HepG2 (cell line): ENCODE measurements around the gene ZNF513. TPM values are rescaled to one million over a fixed set of nuclear protein-coding genes. Genes with fewer than 3 reads are reported as not detected.

ENCODE experiments used
- ARID3A ChIP-seq: IDR thresholded peaks from 2 replicates; pipeline ENCODE4 v1.6.1; 2012; ENCODE audit warnings: low read depth, low read length, improper control_type of control experiment
- ATM ChIP-seq: fragments of 450-650 bp; IDR thresholded peaks from 2 replicates; pipeline ENCODE4 v1.7.1; 2017; ENCODE audit warnings: mild to moderate bottlenecking, borderline replicate concordance
- GATA4 ChIP-seq: sonication (generic); IDR thresholded peaks from 2 replicates; pipeline ENCODE4 v1.6.1; 2016; ENCODE audit warnings: antibody characterized with exemption, low read depth, borderline replicate concordance
- MYNN ChIP-seq: sonication (generic); formaldehyde crosslinking; IDR thresholded peaks from 2 replicates; pipeline ENCODE4 v1.4.0; 2020; ENCODE audit warnings: mild to moderate bottlenecking, low read depth, missing genetic modification reagents
- PBX2 ChIP-seq: IDR thresholded peaks from 2 replicates; pipeline ENCODE4 v1.6.1; 2016; ENCODE audit warnings: control low read depth
- RFXANK ChIP-seq: IDR thresholded peaks from 2 replicates; pipeline ENCODE4 v1.6.1; 2016
- SRY ChIP-seq: sonication (generic); formaldehyde crosslinking; IDR thresholded peaks from 2 replicates; pipeline ENCODE4 v1.8.0; 2022; ENCODE audit warnings: mild to moderate bottlenecking, missing genetic modification reagents
- ZFP90 ChIP-seq: sonication (generic); formaldehyde crosslinking; IDR thresholded peaks from 2 replicates; pipeline ENCODE4 v1.8.0; 2022; ENCODE audit warnings: missing genetic modification reagents, mild to moderate bottlenecking, inconsistent platforms, borderline replicate concordance
- ZNF10 ChIP-seq: sonication (generic); formaldehyde crosslinking; IDR thresholded peaks from 2 replicates; pipeline ENCODE4 v1.4.0; 2020; ENCODE audit warnings: mild to moderate bottlenecking, low read depth, missing genetic modification reagents, borderline replicate concordance
- ZNF33B ChIP-seq: sonication (generic); formaldehyde crosslinking; IDR thresholded peaks from 2 replicates; pipeline ENCODE4 v1.5.1; 2020; ENCODE audit warnings: mild to moderate bottlenecking, missing genetic modification reagents
- ZNF501 ChIP-seq: sonication (generic); formaldehyde crosslinking; IDR thresholded peaks from 2 replicates; pipeline ENCODE4 v1.5.1; 2020; ENCODE audit warnings: mild to moderate bottlenecking, moderate library complexity, missing genetic modification reagents
- ZNF577 ChIP-seq: sonication (generic); formaldehyde crosslinking; IDR thresholded peaks from 2 replicates; pipeline ENCODE4 v1.4.0; 2020; ENCODE audit warnings: mild to moderate bottlenecking, low read depth, missing genetic modification reagents, borderline replicate concordance
- ZNF605 ChIP-seq: sonication (generic); formaldehyde crosslinking; IDR thresholded peaks from 2 replicates; pipeline ENCODE4 v1.8.0; 2022; ENCODE audit warnings: mild to moderate bottlenecking, missing genetic modification reagents
- ZNF75D ChIP-seq: sonication (generic); formaldehyde crosslinking; IDR thresholded peaks from 2 replicates; pipeline ENCODE4 v1.8.1; 2023; ENCODE audit warnings: missing genetic modification reagents, mild to moderate bottlenecking, borderline replicate concordance
- ZNF800 ChIP-seq: sonication (generic); formaldehyde crosslinking; IDR thresholded peaks from 2 replicates; pipeline ENCODE4 v1.4.0; 2020; ENCODE audit warnings: missing genetic modification reagents
- ZNF841 ChIP-seq: sonication (generic); formaldehyde crosslinking; IDR thresholded peaks from 2 replicates; pipeline ENCODE4 v1.8.1; 2023; ENCODE audit warnings: missing genetic modification reagents, borderline replicate concordance
- polyA plus RNA-seq, 8 experiments: library from polyadenylated mRNA; depleted of rRNA in 3 of 8; stranded (reverse) in 7 of 8; unstranded in 1 of 8; fragments of >200 nt; fragmentation: Illumina TruSeq in 4 of 8; extraction: Trizol in 4 of 8; gene quantifications; 2 replicates each; pipeline versions ENCODE4 v1.2.1 to v1.2.3, GENCODE V29; 2011 to 2016; ENCODE audit warnings: low read depth in 4 of 8, missing spikeins in 1 of 8, mixed read lengths in 1 of 8; ENCODE audit not compliant: insufficient read depth in 1 of 8
- total RNA-seq, 5 experiments: library from RNA; depleted of rRNA; stranded (reverse); fragments of >200 nt; fragmentation: Illumina TruSeq; extraction: Trizol; gene quantifications; 2 replicates each; pipeline ENCODE4 v1.2.3, GENCODE V29; 2016; ENCODE audit warnings: low read depth in 1 of 5
- TF ChIP-seq, protein P1 (sequence below): IDR thresholded peaks from 2 replicates; pipeline ENCODE4 v1.4.0; 2020; ENCODE audit warnings: mild to moderate bottlenecking, missing genetic modification reagents
- TF ChIP-seq, protein P2 (sequence below): sonication (generic); formaldehyde crosslinking; IDR thresholded peaks from 2 replicates; pipeline ENCODE4 v1.8.1; 2023; ENCODE audit warnings: mild to moderate bottlenecking, inconsistent platforms, moderate library complexity, missing genetic modification reagents, borderline replicate concordance

ZNF513 gene
- total and polyA plus RNA-seq, 2 of the 13 experiments (the other 11 are each of a cell fraction or from before 2014, with no cell fraction given) = 4.9 to 6.3 TPM

DNA sequence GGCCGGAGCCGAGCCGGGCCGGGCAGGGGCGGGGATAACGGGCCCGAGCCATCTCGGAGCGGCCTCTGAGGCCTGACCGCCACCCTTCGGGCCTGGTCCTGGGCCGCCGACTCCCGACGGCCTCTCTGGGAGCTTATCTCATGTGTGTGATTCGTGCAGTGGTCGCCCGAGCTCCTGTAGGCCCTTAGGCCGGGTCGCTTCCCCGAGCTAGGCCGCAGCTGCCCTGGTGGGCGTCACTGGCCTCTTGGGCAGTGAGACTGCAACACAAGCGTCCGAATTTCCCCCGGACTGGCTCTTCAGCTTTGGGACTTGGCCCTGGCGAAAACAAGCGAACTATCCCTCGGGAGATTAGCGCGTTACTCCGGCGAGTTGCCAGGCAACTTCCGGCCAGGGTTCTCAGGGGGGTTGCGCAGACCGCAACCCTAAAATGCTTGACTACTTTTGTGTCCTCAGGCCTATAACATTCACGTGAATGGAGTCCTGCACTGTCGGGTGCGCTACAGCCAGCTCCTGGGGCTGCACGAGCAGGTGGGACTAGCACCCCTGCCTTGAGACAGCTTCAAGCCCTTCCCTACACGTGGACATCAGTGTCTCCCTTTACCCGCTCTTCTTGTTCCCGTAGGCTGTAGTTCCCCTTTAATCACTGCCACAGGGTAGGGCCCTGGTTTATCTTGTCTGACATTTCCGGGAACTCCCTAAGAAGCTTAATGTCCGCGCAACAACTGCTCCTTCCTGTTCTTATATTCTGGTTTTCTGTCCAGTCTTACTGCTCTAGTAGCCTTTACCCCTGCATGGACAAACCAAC, 9.5 kb downstream of the ZNF513 start (continued):
- TF ChIP-seq, protein P1, sequence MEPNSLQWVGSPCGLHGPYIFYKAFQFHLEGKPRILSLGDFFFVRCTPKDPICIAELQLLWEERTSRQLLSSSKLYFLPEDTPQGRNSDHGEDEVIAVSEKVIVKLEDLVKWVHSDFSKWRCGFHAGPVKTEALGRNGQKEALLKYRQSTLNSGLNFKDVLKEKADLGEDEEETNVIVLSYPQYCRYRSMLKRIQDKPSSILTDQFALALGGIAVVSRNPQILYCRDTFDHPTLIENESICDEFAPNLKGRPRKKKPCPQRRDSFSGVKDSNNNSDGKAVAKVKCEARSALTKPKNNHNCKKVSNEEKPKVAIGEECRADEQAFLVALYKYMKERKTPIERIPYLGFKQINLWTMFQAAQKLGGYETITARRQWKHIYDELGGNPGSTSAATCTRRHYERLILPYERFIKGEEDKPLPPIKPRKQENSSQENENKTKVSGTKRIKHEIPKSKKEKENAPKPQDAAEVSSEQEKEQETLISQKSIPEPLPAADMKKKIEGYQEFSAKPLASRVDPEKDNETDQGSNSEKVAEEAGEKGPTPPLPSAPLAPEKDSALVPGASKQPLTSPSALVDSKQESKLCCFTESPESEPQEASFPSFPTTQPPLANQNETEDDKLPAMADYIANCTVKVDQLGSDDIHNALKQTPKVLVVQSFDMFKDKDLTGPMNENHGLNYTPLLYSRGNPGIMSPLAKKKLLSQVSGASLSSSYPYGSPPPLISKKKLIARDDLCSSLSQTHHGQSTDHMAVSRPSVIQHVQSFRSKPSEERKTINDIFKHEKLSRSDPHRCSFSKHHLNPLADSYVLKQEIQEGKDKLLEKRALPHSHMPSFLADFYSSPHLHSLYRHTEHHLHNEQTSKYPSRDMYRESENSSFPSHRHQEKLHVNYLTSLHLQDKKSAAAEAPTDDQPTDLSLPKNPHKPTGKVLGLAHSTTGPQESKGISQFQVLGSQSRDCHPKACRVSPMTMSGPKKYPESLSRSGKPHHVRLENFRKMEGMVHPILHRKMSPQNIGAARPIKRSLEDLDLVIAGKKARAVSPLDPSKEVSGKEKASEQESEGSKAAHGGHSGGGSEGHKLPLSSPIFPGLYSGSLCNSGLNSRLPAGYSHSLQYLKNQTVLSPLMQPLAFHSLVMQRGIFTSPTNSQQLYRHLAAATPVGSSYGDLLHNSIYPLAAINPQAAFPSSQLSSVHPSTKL (CRISPR knock-in tag) = no peak
- TF ChIP-seq GATA4 (no peak), ZNF10 (CRISPR knock-in tag) (no peak), RFXANK (no peak), ZNF841 (CRISPR knock-in tag) (no peak), SRY (no peak), ZFP90 (CRISPR knock-in tag) (no peak), ZNF33B (CRISPR knock-in tag) (peak; percentile 17; the same call in 1 of the 2 replicates), ATM (no peak), ZNF800 (no peak), ZNF605 (CRISPR knock-in tag) (0 out of 2 replicates have a peak, but pooled peaks have one; percentile 49), MYNN (CRISPR knock-in tag) (no peak), ZNF501 (CRISPR knock-in tag) (peak; percentile 9; the same call in 1 of the 2 replicates), ZNF75D (peak; percentile 27; the same call in 1 of the 2 replicates), ARID3A (no peak), PBX2 (CRISPR knock-in tag) (peak; percentile 6; the same call in 1 of the 2 replicates), ZNF577 (CRISPR knock-in tag) (0 out of 2 replicates have a peak, but pooled peaks have one; percentile 14)
- TF ChIP-seq, protein P2, sequence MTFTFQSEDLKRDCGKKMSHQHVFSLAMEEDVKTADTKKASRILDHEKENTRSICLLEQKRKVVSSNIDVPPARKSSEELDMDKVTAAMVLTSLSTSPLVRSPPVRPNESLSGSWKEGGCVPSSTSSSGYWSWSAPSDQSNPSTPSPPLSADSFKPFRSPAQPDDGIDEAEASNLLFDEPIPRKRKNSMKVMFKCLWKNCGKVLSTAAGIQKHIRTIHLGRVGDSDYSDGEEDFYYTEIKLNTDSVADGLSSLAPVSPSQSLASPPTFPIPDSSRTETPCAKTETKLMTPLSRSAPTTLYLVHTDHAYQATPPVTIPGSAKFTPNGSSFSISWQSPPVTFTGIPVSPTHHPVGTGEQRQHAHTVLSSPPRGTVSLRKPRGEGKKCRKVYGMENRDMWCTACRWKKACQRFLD (CRISPR knock-in tag) = peak; percentile 16; the same call in 1 of the 2 replicates
